Measurements from ENCODE around the gene MADCAM1.

MADCAM1 gene

GRCh38 chr19:458091-459042 is 37.9 kb upstream of the MADCAM1 start:
- H3K4me3 ChIP-seq (ENCODE audit: low read length) = no peak overlapping the region
- H3K9ac ChIP-seq (ENCODE audit: low read length) = no peak overlapping the region
- H3K36me3 ChIP-seq (ENCODE audit: control insufficient read depth, insufficient read depth, low read length) = no peaks in the 10 kb centered on the region
- no peaks in the 10 kb centered on the region for H3K9me3 ChIP-seq (ENCODE audit: control insufficient read depth, low read length)
- H3K4me1 ChIP-seq (ENCODE audit: control insufficient read depth, insufficient read depth, low read length) = peaks cover 18% of the 10 kb centered on the region
- H3K27me3 ChIP-seq (ENCODE audit: control insufficient read depth, insufficient read depth, low read length) = no peaks in the 10 kb centered on the region

- Histone ChIP-seq H3K9ac (ENCODE audit: low read length) (peak overlapping the region; percentile 85), H3K4me3 (ENCODE audit: low read length) (peak overlapping the region; percentile 55), H3K27me3 (ENCODE audit: control insufficient read depth, insufficient read depth, low read length) (no peaks in the 10 kb centered on the region)
Measured at GRCh38 chr19:459724-460511, 36.4 kb upstream of the MADCAM1 start.

GRCh38 chr19:460877-461720 is 35.2 kb upstream of the MADCAM1 start, which contains the start of gene SHC2:
SHC2 (minus strand) TSS chr19:461033; CDS start chr19:460996, 37 bp downstream.
- H3K4me1 ChIP-seq (ENCODE audit: control insufficient read depth, insufficient read depth, low read length) = peaks cover 18% of the 10 kb centered on the region
- peak within 1 kb of the TSS; percentile 55 for H3K4me3 ChIP-seq (ENCODE audit: low read length)
- H3K9ac ChIP-seq (ENCODE audit: low read length) = peak within 1 kb of the TSS; percentile 85
- no peaks in the 10 kb centered on the region for H3K36me3 ChIP-seq (ENCODE audit: control insufficient read depth, insufficient read depth, low read length)
- H3K27me3 ChIP-seq (ENCODE audit: control insufficient read depth, insufficient read depth, low read length) = no peaks in the 10 kb centered on the region
- H3K9me3 ChIP-seq (ENCODE audit: control insufficient read depth, low read length) = no peaks in the 10 kb centered on the region

More at GRCh38 chr19:459724-460511, 36.4 kb upstream of the MADCAM1 start:
- Histone ChIP-seq H3K9me3 (ENCODE audit: control insufficient read depth, low read length) (no peaks in the 10 kb centered on the region), H3K4me1 (ENCODE audit: control insufficient read depth, insufficient read depth, low read length) (peaks cover 18% of the 10 kb centered on the region), H3K36me3 (ENCODE audit: control insufficient read depth, insufficient read depth, low read length) (no peaks in the 10 kb centered on the region)

- Histone ChIP-seq H3K27me3 (ENCODE audit: control insufficient read depth, insufficient read depth, low read length) (no peaks in the 10 kb centered on the region), H3K36me3 (ENCODE audit: control insufficient read depth, insufficient read depth, low read length) (no peaks in the 10 kb centered on the region), H3K4me3 (ENCODE audit: low read length) (no peak overlapping the region), H3K9me3 (ENCODE audit: control insufficient read depth, low read length) (no peaks in the 10 kb centered on the region), H3K9ac (ENCODE audit: low read length) (peak overlapping the region; percentile 55), H3K4me1 (ENCODE audit: control insufficient read depth, insufficient read depth, low read length) (peaks cover 18% of the 10 kb centered on the region)
Measured at GRCh38 chr19:461721-462551, 34.4 kb upstream of the MADCAM1 start.

DNA sequence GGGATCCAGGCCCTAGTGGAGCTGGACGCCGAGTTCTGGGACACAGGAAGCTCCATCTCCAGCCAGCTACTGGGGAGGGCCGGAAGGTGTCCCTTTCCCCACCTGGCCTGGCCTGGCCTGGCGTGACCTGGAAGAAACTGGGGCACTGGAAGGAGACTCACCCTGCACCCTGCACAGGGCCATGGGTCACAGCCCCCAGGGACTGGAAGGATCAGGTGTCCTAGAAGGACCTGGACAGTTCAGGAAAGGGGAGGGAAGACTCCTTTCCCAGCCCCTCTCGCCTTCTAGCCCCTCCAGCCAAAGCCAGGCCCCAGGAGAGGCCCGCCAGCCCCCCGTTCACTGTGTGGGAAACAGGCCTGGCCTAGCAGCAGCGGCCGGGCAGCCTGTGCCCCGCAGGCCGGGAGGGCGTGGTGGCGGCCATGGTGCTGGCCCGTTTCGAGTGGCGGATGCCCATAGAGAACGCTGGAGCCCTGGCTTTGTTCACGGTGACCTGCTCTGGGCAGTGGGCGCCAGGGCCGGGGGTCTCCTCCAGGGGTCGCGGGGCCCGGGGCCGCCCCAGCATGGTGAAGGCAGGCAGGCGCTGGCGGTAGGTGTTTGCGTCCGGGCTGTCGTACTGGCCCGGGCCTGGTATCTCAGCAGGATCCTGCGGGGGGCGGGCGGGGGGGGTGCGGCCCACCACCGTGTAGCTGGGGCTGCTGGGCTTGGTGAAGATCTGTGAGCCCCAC is 32.6 kb upstream of the MADCAM1 start:
- H3K36me3 ChIP-seq (ENCODE audit: control insufficient read depth, insufficient read depth, low read length) = no peaks in the 10 kb centered on the region

GRCh38 chr19:464208-464545 is 32.1 kb upstream of the MADCAM1 start:
- no peak overlapping the region for H3K4me3 ChIP-seq (ENCODE audit: low read length)

More for the DNA sequence above, 32.6 kb upstream of the MADCAM1 start:
- no peak overlapping the region for H3K4me3 ChIP-seq (ENCODE audit: low read length)
- peaks cover 18% of the 10 kb centered on the region for H3K4me1 ChIP-seq (ENCODE audit: control insufficient read depth, insufficient read depth, low read length)
- H3K27me3 ChIP-seq (ENCODE audit: control insufficient read depth, insufficient read depth, low read length) = no peaks in the 10 kb centered on the region
- no peak overlapping the region for H3K9ac ChIP-seq (ENCODE audit: low read length)
- no peaks in the 10 kb centered on the region for H3K9me3 ChIP-seq (ENCODE audit: control insufficient read depth, low read length)

GRCh38 chr19:465056-465816 is 31.1 kb upstream of the MADCAM1 start:
- Histone ChIP-seq H3K4me1 (ENCODE audit: control insufficient read depth, insufficient read depth, low read length) (peaks cover 6% of the 10 kb centered on the region), H3K9ac (ENCODE audit: low read length) (no peak overlapping the region), H3K4me3 (ENCODE audit: low read length) (no peak overlapping the region)

More at GRCh38 chr19:464208-464545, 32.1 kb upstream of the MADCAM1 start:
- Histone ChIP-seq H3K9ac (ENCODE audit: low read length) (no peak overlapping the region), H3K9me3 (ENCODE audit: control insufficient read depth, low read length) (no peaks in the 10 kb centered on the region), H3K27me3 (ENCODE audit: control insufficient read depth, insufficient read depth, low read length) (no peaks in the 10 kb centered on the region), H3K36me3 (ENCODE audit: control insufficient read depth, insufficient read depth, low read length) (no peaks in the 10 kb centered on the region), H3K4me1 (ENCODE audit: control insufficient read depth, insufficient read depth, low read length) (peaks cover 13% of the 10 kb centered on the region)

GRCh38 chr19:467554-467953 is 28.7 kb upstream of the MADCAM1 start:
- no peaks in the 10 kb centered on the region for H3K9me3 ChIP-seq (ENCODE audit: control insufficient read depth, low read length)
- H3K27me3 ChIP-seq (ENCODE audit: control insufficient read depth, insufficient read depth, low read length) = no peaks in the 10 kb centered on the region
- H3K36me3 ChIP-seq (ENCODE audit: control insufficient read depth, insufficient read depth, low read length) = no peaks in the 10 kb centered on the region
- H3K9ac ChIP-seq (ENCODE audit: low read length) = no peak overlapping the region
- H3K4me3 ChIP-seq (ENCODE audit: low read length) = no peak overlapping the region
- H3K4me1 ChIP-seq (ENCODE audit: control insufficient read depth, insufficient read depth, low read length) = peaks cover under 1% of the 10 kb centered on the region

More at GRCh38 chr19:465056-465816, 31.1 kb upstream of the MADCAM1 start:
- Histone ChIP-seq H3K9me3 (ENCODE audit: control insufficient read depth, low read length) (no peaks in the 10 kb centered on the region), H3K36me3 (ENCODE audit: control insufficient read depth, insufficient read depth, low read length) (no peaks in the 10 kb centered on the region), H3K27me3 (ENCODE audit: control insufficient read depth, insufficient read depth, low read length) (no peaks in the 10 kb centered on the region)

DNA sequence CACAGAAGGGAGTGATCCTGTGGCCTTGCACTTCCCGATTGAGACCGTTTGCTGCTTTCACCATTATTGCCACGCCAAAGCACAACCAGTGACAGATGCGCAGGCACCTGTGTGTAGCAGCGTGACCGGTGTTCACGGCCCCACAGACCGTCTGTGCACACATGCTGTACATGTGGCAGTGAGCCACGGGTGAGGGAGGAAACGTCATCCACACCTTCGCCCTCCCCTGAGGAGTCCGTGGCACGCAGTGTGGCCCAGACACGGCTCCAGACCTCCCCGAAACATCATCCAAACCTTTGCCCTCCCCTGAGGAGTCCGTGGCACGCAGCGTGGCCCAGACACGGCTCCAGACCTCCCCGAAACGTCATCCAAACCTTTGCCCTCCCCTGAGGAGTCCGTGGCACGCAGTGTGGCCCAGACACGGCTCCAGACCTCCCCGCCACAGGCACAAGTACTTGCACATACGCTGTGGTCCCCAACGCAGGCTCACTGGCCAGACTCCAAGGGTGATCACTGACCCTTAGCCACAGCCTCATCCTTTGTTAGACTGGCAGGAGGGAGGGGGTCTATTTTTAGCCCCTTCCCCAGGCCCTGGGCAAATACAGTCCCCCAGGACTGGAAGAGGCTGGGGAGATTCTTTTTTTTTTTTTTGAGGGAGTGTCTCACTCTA is 27.6 kb upstream of the MADCAM1 start:
- H3K4me1 ChIP-seq (ENCODE audit: control insufficient read depth, insufficient read depth, low read length) = no peaks in the 10 kb centered on the region
- H3K36me3 ChIP-seq (ENCODE audit: control insufficient read depth, insufficient read depth, low read length) = no peaks in the 10 kb centered on the region
- H3K4me3 ChIP-seq (ENCODE audit: low read length) = no peak overlapping the region
- no peaks in the 10 kb centered on the region for H3K9me3 ChIP-seq (ENCODE audit: control insufficient read depth, low read length)
- H3K9ac ChIP-seq (ENCODE audit: low read length) = no peak overlapping the region
- H3K27me3 ChIP-seq (ENCODE audit: control insufficient read depth, insufficient read depth, low read length) = no peaks in the 10 kb centered on the region

- Histone ChIP-seq H3K4me1 (ENCODE audit: control insufficient read depth, insufficient read depth, low read length) (no peaks in the 10 kb centered on the region), H3K9me3 (ENCODE audit: control insufficient read depth, low read length) (no peaks in the 10 kb centered on the region), H3K9ac (ENCODE audit: low read length) (no peak overlapping the region), H3K27me3 (ENCODE audit: control insufficient read depth, insufficient read depth, low read length) (no peaks in the 10 kb centered on the region), H3K4me3 (ENCODE audit: low read length) (no peak overlapping the region), H3K36me3 (ENCODE audit: control insufficient read depth, insufficient read depth, low read length) (no peaks in the 10 kb centered on the region)
Measured at GRCh38 chr19:469833-470232, 26.5 kb upstream of the MADCAM1 start.
